IPS-11a (cell line): Measurements from ENCODE around the gene COG4.
"Not testable (repeated sequence)": the region's sequence is repeated elsewhere in the genome, so short reads cannot be mapped to it uniquely, and the experiment has no call there.

Source experiments
- H3K4me3 ChIP-seq: one replicate; pipeline ENCODE4 v1.5.1; 2013; ENCODE audit warnings: low read depth, low read length, control low read depth

COG4 gene

DNA sequence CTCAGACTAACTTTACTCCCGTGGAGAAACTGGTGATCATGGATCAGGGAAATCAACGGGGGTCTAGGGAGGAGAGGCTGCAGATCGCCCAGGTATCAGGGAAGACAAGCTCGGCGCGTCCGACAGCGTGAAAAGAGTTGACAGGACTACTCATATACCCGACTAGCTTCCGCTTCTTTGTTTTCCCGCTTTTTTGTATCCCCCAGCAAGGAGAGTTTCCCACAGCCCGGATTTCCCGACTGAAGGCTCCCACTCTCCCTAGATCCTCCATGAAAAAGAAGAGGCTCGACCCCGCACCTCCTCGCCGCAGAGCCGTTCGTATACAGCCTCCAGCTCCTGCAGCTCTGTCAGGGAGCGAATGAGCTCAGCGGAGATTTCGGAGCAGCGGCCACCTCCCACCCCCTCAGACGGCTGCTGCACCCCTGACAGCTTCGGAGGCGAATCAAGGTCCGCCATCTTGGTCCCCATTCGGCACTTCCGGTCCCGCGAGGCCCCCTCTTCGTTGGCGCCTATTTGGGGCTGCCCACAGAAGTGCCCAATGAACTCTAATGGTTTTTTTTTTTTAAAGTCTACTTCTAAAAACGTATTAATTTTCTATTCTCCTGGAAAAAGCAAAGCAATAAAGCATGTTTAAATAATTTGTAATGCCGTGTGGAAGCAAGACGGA, at the start of gene COG4:
Gene COG4, minus strand, starts transcription at position 479 of the 667 bp plus-strand sequence. Its CDS starts 11 bp downstream, at position 468.
- H3K4me3 ChIP-seq: peak within 1 kb of the TSS; percentile 99

- no peak overlapping the region for H3K4me3 ChIP-seq
Measured at GRCh38 chr16:70572926-70573270, 49.5 kb upstream of the COG4 start.

GRCh38 chr16:70572050-70572925, 48.9 kb upstream of the COG4 start:
- H3K4me3 ChIP-seq: no peak overlapping the region

- H3K4me3 ChIP-seq: no peak overlapping the region
Measured at GRCh38 chr16:70571623-70572022, 48.3 kb upstream of the COG4 start.

DNA sequence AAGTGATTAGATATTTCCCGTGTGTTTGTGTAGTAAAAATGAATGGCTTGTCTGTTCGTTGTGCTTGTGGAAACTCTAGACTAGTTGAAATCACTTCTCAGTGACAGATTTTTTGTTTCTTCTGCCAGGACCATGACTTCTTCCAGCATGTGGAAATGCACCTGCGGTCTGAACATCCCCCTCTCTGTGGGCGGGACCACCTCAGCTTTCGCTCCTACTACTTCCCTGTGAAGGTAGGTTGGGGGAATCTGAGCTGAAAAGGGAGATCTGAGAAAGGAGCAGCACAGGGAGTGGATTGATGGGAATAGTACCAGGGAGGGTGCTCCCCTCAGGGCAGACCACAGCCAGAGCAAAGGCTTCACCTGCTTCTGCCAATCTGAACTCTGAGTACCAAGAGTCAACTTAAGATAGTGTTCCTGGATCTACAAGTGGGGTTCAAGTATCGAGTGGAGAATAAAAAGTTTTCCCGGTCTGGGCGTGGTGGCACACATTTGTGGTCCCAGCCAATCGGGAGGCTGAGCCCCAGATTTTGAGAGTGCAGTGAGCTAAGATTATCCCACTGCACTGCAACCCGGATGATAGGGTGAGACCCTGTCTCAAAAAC, 47.7 kb upstream of the COG4 start:
- no peak overlapping the region for H3K4me3 ChIP-seq

- H3K4me3 ChIP-seq: no peak overlapping the region
Measured at GRCh38 chr16:70569752-70570151, 46.4 kb upstream of the COG4 start.

- no peak overlapping the region for H3K4me3 ChIP-seq
Measured at GRCh38 chr16:70568601-70569237, 45.4 kb upstream of the COG4 start.

DNA sequence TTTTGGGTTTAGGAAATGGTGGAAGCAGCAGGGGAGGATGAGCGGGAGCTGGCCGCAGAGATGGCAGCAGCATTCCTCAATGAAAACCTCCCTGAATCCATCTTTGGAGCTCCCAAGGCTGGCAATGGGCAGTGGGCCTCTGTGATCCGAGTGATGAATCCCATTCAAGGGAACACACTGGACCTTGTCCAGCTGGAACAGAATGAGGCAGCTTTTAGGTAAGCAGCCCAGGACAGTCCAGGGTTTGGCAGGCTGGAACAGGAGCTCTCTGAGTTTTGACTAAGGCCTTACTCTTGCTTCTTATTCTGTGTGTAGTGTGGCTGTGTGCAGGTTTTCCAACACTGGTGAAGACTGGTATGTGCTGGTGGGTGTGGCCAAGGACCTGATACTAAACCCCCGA, 41.7 kb upstream of the COG4 start:
- H3K4me3 ChIP-seq: no peak overlapping the region

GRCh38 chr16:70563636-70564035, 40.3 kb upstream of the COG4 start:
- no peak overlapping the region for H3K4me3 ChIP-seq

DNA sequence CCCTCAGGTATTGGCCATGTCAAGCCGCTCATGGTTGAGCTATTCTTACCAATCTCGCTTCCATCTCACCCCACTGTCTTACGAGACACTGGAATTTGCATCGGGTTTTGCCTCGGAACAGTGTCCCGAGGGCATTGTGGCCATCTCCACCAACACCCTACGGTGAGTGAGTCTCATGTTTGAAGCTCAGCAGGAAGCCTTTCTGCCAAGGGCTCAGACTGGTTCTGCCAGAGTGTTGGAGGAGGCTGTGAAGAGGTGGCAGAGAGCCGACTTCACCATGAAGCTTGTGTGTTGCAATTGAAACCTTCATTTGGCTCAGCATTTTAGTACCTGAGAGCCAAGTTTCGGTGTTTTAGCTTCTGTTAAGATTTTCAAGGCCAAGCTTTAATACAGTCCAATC, 38.3 kb upstream of the COG4 start:
- H3K4me3 ChIP-seq: no peak overlapping the region

GRCh38 chr16:70556063-70556462, 32.7 kb upstream of the COG4 start:
- no peak overlapping the region for H3K4me3 ChIP-seq

DNA sequence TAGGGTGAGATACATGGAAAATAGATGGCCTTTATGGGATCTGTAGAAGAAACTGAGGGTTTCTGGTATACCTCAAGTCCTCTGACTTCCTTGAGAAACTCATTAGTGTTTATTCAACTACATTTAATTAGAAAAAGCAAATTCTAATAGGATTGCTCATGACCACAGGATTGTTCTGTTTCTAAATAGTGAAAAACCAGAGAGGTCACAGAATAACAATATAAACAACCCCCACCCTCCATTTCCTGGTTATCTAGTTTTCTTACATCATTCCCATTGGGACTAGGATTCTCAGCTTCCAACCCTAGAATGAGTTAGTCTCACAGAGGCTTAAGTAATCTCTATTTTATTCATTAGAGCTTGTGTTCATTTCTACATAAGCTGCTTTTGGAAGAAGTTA, 30.3 kb upstream of the COG4 start:
- no peak overlapping the region for H3K4me3 ChIP-seq

DNA sequence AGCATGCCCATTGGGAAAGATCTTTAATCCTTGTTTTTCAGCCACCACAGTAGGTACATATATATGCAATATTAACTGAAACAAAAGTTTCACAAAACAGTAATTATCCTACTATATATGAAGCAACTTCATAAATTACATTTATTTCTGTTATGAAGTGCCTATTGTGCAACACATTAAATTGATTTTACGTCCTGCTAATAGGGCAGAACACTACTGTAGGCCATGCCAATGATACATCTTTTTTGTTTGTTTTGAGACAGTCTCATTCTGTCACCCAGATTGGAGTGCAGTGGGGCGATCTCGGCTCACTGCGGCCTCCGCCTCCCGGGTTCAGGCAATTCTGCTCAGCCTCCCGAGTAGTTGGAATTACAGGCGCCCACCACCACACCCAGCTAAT, 29.3 kb upstream of the COG4 start:
- no peak overlapping the region for H3K4me3 ChIP-seq

DNA sequence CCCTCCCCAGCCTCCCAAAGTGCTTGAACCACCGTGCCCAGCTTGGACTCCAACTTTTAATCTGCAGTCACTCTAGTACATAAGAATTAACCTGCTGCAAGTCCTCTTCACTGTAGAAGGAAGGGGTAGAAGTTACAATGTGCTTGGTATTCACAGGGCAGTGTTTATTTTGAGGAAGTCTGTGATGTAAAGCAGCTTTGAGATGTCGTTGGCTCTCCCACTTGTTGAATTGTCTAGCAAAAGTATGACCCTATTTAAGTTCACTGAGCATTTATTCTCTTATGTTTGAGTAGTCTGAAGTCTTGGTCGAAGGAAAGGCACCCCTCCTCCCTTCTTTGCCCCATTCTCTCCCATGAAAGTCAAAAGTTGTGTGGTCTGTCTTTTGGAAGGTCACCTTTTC, 28.4 kb upstream of the COG4 start:
- no peak overlapping the region for H3K4me3 ChIP-seq

- no peak overlapping the region for H3K4me3 ChIP-seq
Measured at GRCh38 chr16:70550082-70550481, 26.7 kb upstream of the COG4 start.

GRCh38 chr16:70548936-70549335, 25.6 kb upstream of the COG4 start:
- no peak overlapping the region for H3K4me3 ChIP-seq

DNA sequence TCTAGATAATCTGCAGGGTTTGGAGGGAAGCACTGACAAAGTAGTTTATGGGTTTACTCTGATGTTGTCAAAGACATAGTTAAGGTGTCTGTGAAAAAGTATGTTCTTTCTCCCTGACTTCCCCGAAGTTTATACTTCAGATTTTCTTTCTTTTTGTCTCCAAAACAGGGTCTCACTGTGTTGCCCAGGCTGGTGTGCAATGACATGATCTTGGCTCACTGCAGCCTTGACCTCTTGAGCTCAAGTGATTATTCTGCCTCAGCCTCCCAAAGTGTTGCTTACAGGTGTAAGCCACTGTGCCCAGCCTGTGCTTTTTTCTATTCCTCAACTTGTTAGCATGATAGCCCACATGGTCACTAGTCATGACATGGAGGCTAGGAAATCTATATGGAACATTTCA, 21.2 kb upstream of the COG4 start:
- H3K4me3 ChIP-seq: no peak overlapping the region

DNA sequence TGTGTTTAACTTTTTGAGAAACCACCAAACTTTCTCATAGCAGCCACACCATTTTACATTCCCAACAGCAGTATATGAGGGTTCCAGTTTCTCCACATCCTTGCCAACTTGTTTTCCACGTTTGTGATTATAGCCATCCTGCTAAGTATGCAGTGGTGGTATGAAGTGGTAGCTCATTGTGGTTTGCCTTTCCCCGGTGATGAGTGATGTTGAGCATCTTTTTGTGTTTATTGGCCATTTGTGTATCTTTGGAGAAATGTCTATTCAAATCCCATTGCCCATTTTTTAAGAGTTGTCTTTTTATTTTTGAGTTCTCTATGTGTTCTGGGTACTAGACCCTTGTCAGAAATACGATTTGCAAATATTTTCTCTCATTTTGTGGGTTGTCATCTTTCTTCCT, 17.6 kb upstream of the COG4 start:
- H3K4me3 ChIP-seq: no peak overlapping the region

DNA sequence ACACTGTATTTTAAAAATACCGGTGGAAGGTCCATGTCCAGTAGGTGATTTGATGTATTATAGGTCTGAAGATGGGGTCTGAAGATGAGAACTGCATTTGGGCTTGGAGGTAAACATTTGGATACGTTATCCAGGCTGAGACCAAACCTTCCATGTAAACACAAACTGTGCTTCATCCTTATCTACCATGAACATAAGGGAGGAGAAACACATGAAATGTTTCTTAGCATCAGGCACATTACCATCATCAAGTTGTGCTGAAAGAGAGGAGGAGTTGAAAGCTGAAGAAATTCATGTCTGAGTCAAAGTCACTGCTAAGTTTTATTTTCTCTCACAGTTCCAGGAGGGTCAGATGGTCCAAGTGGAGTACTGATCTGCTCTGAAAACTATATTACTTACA, 11.6 kb upstream of the COG4 start:
- H3K4me3 ChIP-seq: no peak overlapping the region

GRCh38 chr16:70529954-70530353, 6.6 kb upstream of the COG4 start:
- not testable (repeated sequence) for H3K4me3 ChIP-seq

- no peak overlapping the region for H3K4me3 ChIP-seq
Measured at GRCh38 chr16:70529051-70529777, 5.9 kb upstream of the COG4 start.
